GM12874 (cell line): ENCODE measurements around the gene SMAD2.

Experiments
- TF ChIP-seq, protein P1 (sequence below): IDR thresholded peaks from 2 replicates; pipeline ENCODE4 v1.5.1; 2011; ENCODE audit warnings: low read depth, mild to moderate bottlenecking, control low read depth, low read length, moderate library complexity; ENCODE audit not compliant: insufficient read depth

The SMAD2 gene

DNA sequence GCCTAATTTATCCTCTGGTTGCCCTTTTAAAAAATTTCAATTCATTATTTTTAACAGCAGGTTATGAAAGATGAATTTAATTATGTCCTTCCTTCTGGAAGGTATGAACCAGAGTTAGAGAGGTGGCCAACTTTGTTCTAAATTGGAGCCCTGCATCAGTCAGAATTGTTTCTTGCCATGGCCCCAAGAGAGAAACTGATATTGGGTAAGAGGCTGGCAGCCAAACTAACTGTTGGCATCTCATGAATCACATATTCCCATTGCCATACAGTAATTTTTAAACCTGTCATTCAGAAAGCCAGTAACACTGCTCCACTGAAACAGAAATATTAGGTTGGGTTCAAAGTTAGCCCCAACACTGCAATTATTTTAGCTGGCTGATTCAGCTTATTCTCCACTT, 67.4 kb downstream of the SMAD2 start:
- TF ChIP-seq, protein P1, sequence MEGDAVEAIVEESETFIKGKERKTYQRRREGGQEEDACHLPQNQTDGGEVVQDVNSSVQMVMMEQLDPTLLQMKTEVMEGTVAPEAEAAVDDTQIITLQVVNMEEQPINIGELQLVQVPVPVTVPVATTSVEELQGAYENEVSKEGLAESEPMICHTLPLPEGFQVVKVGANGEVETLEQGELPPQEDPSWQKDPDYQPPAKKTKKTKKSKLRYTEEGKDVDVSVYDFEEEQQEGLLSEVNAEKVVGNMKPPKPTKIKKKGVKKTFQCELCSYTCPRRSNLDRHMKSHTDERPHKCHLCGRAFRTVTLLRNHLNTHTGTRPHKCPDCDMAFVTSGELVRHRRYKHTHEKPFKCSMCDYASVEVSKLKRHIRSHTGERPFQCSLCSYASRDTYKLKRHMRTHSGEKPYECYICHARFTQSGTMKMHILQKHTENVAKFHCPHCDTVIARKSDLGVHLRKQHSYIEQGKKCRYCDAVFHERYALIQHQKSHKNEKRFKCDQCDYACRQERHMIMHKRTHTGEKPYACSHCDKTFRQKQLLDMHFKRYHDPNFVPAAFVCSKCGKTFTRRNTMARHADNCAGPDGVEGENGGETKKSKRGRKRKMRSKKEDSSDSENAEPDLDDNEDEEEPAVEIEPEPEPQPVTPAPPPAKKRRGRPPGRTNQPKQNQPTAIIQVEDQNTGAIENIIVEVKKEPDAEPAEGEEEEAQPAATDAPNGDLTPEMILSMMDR, result no peak

- TF ChIP-seq, protein P1, result no peak
Measured at GRCh38 chr18:47858607-47859006, 71.9 kb downstream of the SMAD2 start.

DNA sequence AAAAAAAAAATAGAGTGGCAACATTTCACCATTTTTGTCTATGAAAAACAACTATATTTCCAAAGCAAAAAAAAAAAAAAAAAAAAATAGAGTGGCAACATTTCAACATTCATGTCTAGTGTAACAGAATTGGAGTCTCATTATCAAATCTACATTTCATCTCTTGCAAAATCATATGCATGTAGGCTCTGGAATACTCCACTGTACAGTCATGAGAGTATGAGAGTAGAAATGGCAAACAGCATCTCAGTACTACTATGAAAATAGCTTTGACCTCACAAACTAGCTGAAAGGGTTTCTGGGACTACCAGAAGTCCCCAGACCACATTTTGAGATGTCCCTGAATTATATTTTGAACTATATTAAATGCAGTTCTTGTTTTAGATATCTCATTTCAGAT, 82.8 kb downstream of the SMAD2 start:
- TF ChIP-seq, protein P1, result no peak

- TF ChIP-seq, protein P1, result no peak
Measured at GRCh38 chr18:47846431-47846830, 84.0 kb downstream of the SMAD2 start.

GRCh38 chr18:47844828-47845498, 85.5 kb downstream of the SMAD2 start:
- TF ChIP-seq, protein P1, result no peak

- TF ChIP-seq, protein P1, result no peak
Measured at GRCh38 chr18:47842836-47843235, 87.6 kb downstream of the SMAD2 start.

DNA sequence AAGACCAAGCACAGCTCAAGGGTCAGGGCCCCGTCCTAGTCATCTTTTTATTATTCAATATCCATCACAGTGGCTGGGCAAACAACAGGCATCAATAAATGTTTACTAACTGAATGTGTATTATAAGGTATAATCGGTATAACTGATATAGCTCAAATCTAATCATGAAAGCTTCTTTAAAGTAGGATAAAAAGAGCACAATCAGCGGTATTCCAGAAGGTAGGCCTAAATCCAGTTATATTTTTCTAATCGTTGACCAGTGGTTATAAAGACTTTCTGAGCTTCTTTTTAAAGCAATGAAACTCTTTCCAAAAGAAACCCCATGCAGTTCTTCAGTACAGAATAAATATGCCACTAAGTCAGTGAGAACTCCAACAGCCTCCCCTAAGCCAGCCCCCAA, 92.1 kb downstream of the SMAD2 start:
- TF ChIP-seq, protein P1, result no peak

DNA sequence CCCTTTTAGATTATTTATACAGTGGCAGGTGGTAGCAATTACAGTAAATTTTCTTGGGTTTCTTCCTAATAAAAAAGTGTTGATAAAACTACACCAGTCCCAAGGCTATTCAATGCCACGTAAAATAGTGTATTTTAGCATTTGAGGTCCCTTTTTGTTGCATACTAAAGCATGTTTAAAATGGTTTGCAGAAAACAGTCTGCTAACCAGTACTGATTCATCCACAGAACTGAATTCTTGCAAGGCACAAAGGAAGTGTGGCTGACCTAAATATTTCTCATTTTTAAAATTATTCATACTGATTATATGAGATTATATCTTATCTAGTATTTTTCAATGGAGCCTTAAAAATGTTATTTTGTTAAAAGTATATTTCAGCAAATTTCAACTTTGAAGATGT, 98.1 kb downstream of the SMAD2 start:
- TF ChIP-seq, protein P1, result no peak
